Fibroblast of skin of right biceps (primary cell): Measurements from ENCODE around the gene ATP13A5.

Source experiments
- DNase-seq: peaks from one replicate; pipeline ENCODE4 v3.0.0-alpha.2; 2013

Gene ATP13A5, protein sequence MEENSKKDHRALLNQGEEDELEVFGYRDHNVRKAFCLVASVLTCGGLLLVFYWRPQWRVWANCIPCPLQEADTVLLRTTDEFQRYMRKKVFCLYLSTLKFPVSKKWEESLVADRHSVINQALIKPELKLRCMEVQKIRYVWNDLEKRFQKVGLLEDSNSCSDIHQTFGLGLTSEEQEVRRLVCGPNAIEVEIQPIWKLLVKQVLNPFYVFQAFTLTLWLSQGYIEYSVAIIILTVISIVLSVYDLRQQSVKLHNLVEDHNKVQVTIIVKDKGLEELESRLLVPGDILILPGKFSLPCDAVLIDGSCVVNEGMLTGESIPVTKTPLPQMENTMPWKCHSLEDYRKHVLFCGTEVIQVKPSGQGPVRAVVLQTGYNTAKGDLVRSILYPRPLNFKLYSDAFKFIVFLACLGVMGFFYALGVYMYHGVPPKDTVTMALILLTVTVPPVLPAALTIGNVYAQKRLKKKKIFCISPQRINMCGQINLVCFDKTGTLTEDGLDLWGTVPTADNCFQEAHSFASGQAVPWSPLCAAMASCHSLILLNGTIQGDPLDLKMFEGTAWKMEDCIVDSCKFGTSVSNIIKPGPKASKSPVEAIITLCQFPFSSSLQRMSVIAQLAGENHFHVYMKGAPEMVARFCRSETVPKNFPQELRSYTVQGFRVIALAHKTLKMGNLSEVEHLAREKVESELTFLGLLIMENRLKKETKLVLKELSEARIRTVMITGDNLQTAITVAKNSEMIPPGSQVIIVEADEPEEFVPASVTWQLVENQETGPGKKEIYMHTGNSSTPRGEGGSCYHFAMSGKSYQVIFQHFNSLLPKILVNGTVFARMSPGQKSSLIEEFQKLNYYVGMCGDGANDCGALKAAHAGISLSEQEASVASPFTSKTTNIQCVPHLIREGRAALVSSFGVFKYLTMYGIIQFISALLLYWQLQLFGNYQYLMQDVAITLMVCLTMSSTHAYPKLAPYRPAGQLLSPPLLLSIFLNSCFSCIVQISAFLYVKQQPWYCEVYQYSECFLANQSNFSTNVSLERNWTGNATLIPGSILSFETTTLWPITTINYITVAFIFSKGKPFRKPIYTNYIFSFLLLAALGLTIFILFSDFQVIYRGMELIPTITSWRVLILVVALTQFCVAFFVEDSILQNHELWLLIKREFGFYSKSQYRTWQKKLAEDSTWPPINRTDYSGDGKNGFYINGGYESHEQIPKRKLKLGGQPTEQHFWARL

DNA sequence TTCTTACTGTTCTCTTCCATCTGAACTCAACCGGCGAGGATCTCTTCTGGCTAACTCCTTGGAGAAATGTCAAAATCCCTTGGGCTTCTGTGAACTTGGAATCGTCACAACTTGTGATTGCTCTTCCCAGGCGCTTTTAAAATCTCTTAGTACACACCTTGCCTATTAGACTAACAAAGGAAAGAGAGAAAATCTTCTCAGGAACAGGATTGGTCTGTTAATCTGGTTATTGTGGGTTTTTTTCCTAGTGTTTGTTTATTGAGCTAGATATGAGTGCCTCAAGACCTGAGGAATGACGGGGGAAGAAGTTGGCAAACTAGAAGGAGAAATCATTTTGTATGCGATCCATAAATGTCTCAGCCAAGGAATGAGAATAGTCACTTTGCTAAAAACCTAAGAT lies at the start of gene ATP13A5:
TSS of gene ATP13A5 (minus strand) at position 48 of the 400 bp plus-strand sequence. CDS start at position 20, 28 bp downstream.
- DNase-seq: no peak

DNA sequence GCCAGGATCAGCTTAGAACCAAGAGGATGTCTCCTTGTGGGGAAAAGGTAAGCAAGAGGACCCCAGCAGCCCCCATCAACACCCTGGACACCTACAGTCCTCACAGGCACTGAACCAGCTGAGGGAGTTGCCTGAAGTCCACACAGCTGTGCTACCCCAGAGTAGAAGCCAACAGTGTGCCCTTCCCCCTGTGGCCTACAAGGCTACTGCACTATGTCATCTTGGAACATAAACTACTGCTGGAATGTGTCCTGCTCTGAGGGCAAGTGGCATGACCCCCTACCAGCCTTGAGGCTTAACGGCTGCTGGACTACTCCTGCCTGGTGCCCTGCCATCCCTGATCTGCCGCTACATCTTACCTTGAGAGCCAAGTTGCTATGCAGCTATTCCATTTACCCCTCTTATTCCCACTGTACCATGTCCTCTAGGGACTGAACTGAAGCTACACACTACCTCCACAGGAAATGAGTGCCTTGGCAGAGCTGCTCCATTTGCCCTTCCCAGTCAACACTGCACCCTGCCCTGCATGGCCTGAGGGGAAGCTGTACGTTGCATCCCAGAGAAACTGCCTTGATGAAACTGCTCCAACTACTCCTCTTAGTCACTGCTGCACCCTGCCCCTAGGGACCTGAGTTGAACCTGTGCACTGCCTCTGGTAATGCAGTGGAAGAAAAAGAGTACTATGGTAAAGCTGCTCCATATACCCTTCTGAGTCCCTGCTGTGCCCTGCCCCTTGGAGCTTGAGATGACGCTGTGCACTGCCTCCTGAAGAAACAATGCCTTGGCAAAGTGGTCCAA lies 40.2 kb upstream of the ATP13A5 start:
- no peak for DNase-seq

DNA sequence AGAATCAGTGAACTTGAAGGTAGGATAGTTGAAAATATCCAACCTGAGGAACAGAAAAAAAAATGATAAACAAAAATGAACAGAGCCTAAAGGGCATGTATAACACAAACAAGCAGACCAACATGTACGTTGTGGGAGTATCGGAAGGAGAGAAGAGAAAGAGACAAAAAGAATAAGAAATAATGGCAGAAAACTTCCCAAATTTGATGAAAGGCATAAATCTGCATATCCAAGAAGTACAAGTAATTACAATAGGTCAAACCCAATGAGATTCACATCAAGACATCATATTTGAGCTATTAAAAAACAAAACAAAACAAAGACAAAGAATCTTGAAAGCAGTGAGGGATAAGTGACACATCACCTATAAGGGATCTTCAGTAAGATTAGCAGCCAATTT lies 38.1 kb upstream of the ATP13A5 start:
- no peak for DNase-seq

DNA sequence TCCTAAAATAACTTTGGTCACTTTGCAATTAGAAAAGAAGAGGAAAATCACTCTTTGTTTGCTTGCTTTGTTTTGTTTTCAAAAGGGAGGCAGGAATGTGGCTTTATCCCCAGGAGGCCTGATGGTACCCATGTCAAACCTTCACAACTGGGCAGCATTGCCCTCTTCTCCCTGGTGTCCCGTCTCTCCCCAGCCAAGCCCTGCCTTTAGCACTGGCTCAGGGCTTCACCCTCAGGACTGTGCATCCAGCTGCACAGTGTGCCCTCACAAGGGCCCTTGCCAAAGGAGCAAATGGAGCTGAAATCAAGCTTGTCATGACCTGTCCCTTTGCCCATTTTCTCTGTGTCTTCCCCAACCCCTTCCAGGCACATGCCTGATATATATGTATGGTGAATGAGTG lies 29.1 kb upstream of the ATP13A5 start:
- no peak for DNase-seq

DNA sequence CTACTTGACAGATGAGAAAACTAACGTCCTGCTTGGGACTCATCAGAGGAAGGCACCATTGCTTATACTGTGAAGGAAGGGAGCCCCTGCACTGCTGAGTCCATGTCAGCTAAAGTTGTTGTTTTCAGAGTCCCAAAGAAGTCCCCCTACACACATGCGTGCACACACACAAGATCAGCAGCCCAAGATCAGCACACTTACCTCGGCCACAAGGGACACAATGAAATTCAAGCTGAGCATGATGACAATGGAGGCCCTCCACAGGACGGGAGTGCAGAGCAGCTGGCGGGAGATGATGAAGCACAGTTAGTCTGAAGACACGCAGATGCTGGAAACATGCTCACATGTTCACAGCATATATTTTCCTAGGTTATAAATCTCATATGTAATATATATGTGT lies 28.6 kb upstream of the ATP13A5 start:
- DNase-seq: no peak

DNA sequence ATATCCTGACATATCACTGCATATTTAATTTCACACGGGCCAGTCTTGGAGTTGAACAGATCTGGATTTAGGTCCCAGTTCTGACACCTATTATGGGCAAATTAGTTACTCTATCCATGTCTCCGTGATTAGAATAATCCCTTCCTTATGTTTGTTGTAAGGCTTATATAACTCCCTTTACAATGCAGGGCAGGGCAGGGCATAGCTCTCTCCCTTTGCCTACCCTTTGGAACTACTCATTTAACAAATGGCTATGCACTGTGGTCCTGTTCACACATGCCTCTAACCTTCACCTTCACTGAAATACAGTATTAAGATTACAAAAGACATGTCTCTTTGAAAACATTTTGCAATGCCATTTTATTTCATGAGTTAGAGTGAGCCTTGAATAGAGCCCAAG lies 24.8 kb upstream of the ATP13A5 start:
- DNase-seq: no peak

DNA sequence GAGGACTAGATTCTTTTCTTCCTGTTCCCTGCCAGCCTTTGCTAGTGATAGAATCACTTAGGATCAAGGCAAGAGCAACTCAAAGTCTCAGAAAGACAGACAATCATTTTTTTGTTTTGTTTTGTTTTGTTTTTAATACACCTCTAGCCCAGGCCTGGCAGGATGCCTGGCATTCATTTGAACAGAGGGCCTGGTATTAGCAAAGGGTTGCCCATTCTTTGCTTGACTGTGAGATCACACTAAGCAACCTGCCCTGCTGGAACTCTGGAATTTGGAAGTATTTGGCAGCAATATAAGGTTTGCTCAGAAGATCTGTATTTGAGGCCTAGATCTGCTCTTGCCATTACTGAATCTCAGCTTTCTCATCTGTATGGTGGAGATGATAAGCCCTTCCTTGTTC lies 21.8 kb upstream of the ATP13A5 start:
- DNase-seq: no peak

DNA sequence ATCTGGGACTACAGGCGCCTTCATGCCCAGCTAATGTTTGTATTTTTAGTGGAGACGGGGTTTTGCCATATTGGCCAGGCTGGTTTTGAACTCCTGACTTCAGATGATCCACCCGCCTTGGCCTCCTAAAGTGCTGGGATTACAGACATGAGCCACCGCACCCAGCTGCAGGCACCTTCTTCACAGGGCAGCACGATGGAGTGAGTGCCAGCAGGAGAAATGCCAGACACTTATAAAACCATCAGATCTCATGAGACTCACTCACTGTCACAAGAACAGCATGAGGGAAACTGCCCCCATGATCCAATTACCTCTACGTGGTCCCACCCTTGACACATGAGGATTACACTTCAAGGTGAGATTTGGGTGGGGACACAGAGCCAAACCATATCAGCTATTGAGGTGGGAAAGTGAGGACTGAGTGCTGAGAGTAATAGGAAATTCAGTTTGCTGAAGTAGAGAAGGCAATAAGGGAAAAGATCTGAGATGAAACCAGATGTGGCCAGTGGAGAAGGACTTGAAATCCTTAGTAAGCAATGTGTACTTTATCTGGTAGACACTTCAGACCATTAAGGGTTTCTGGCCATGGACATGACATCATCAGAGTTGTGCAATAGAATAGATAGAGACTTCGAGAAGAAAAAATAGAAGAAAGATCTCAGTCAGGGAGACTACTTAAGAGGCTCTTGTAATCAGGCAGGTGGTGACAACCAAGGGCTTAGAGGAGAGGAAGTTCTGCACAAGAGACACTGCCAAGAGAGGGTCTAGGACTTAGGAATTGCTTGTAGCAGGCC lies 18.1 kb upstream of the ATP13A5 start:
- DNase-seq: no peak

DNA sequence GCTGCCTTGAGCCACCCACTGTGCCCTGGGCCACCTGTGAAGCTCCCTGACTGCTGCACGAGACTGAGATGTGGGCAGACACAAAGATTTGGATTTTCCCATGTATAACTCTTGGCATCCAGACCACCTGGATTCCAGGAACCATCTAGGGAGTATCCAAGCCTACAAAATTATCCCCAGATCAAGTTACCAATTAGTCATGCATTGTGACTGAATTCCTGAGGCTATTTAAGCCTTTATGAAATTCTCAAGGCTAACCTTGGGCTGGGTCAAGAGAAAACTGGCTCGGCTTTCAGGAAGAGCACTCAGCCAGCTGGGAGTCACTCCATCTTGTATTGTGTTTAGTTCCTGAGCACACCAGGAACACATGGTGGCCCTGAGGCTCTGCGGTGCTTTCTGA lies 13.3 kb upstream of the ATP13A5 start:
- peak; percentile 10 for DNase-seq

DNA sequence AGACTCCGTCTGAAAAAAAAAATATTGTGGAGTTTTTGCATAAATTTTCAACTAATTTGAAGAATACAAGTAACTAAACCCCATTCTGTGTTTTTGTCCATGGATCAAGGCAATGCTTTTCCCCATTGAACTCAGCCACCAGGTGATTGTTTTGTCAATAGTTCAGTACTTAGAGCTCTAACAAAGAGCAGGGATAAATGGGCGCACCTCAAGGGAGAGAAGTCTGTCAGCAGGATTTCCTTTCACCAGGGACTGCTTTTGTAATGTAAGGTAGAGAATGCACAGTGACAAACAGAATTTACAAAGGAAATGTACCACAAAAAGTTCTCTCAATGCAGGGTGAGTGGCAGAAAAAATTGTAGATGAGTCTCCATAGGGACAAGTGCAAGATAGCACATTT lies 10.8 kb upstream of the ATP13A5 start:
- DNase-seq: no peak

DNA sequence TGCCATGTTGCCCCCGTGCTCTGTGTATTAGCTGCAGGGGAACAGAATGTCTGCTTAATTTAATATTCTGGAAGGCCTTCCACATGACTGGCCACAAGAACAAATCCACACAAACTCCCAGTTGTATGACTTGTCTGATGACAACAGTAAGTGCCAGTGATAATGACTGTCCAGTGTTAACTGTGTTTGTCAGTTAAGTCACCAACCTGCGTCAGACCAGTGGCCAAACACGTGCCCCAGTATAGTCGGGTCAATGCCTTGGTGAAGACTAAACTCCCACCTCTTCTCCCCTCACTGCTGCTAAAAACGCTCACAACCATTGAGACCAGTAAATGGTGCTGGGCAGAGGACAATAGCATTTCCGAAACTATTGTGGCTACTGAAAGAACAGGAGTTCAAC lies 9.8 kb upstream of the ATP13A5 start:
- no peak for DNase-seq

DNA sequence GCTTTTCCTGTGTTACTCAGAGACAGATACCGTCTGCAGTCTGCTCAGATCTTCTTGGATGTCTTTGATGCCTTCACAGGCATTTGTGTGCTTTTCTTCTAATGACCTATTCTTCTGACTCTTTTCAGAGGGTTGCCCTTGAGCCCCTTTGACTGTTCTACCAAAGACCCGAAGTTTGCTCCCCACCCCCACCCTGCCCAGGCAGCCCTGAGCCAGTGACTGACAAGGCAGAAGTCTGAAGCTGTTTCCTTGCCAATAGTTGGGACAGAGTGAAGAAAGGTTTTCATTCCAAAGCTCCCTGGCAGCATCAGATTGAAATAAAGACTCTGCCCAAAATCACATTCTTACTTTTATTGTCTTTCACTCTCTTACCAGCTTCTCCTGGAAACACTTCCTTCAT lies 9.0 kb upstream of the ATP13A5 start:
- no peak for DNase-seq

DNA sequence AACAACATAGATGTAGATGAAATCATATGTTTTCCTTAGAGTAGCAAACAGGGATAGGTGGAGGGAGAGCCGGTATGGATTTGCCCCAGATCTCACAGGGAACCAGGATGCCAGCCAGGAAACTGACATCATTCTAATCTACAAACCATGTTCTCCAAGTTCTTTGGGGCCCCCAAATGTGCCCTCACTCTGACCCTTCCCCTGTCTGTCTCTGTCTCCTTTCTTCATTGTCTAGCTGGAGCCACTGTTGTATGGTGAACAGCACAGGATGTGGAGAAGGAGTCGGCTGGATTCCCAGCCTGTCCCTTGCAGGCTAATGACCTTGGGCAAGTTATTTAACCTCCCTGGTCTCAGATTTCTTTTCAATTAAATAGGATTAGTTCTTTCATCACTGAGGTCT lies 962 bp downstream of the ATP13A5 start:
- no peak for DNase-seq

DNA sequence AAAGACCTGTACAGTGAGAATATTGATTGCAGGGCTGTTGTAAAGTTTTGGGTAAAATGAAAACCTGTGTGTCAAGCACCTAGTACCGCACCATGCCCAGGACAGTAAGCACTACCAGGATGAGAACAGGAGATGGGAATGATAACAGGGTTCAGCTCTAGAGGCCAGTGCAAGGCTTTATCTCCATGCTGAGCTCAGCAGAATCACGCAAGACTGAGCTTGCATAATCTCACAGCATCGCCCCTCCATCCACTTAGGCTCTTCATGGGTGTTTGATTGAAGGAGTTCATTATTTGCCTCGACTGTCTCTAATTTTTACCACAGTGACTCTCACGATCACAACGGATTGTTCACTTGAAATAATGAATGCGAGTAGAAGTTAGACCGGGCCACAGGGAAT lies 2.9 kb downstream of the ATP13A5 start:
- no peak for DNase-seq

DNA sequence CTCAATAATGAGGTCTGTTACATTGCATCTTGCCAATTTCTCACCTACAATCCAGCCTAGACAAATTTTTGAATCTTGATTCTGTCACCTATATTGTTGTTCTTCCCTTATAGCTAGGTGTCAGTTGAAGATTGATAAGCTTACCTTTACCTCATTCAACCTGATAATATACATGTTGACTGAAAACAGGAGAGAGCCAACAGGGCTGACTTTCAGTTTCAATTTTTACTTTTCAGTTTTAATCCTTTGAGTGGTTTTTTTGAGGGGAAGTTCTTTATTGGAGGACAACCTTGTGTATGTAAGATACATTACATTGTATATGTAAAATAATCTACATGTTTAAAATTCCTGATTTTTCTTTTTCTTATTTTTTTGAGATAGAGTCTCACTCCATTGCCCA lies 5.8 kb downstream of the ATP13A5 start:
- DNase-seq: no peak

DNA sequence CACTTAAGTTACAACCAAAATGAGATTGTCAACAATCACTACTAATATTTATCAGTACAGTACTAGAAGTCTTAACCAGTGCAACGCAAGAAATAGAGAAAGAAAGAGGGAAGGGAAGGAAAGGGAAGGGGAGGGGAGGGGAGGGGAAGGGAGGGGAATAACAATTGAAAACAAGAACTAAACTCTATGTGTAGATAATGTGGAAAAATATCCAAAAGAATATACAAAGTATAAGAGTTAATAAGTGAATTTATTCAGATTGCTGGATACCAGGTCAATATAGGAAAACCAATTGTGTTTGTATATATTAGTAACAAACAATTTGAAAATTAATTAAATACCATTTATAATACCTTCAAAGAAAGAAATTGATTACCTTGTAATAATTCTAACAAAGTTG lies 10.7 kb downstream of the ATP13A5 start:
- DNase-seq: no peak

DNA sequence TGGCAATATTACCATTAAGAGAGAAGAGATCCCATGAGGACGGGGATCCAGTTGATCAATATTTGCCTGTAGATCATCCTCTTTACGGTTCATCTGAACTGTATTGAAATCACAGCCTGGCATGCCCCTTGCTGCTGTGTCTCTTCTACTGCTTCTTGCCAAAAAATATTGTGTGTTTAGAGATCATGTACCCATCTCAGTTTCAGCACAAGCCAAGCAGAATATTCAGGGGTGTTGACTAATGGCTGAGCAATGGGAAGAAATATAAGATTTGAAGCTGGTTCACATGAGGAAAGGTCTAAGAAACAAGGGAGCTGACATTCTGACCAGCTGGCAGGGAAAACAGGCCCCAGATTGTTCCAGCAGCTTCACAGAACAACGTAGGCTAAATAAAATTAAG lies 21.3 kb downstream of the ATP13A5 start:
- DNase-seq: no peak

DNA sequence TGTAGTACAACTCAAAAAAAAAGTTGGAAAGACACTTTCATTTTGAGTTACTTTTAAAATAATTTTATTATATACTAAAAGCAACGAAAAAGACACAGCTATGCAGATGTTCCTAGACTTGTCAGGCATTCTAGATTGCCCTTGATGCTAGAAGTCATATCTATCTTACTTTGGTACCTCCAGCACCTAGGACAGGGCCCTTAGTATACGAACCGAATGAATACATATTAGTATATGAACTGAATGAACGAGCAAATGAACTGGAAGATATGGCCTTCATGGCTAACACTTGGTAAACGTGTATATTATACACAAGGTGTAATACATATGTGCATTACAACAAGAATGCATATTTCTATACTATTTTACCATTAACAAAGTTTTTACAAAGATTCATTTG lies 24.1 kb downstream of the ATP13A5 start:
- DNase-seq: no peak

DNA sequence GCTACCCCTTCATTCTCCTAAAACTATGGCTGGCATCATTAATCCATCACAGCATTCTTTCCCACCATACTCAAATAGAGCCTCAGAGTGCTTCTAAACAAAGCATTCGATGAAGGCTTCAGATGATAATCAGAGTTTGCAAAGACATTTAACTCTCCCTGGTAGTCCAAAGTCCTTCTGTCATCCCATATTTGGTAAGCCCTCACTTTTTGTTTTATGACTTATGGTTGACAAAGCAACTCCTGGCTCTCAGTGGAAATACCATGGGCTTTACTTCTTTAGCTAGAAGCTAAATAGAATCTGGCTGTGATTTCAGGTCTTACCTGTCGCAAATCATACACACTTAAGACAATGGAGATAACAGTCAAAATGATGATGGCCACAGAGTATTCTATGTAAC lies 27.8 kb downstream of the ATP13A5 start:
- no peak for DNase-seq

DNA sequence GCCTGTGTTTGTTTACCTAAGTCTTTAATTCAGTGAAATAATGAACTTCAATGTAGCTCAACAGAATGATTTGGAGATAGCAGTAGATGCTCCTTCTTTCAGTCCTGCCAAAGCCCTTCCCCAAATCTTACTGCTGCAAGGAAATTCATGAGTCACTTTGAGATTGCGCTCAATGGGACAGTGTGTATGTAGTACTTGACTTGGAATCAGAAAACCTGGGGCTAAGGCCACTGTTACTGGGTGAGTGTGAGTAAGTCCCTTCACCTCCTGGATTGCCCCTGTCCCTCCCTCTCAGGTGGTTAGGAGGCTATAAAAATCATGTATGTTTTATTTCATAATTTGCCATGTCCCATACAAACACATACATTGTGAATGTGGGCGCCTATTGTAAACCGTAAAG lies 29.9 kb downstream of the ATP13A5 start:
- no peak for DNase-seq
